H9 (cell line): Measurements from ENCODE around the gene MGMT. TPM values are rescaled to one million over a fixed set of nuclear protein-coding genes. Genes with fewer than 3 reads are reported as not detected.

Source experiments
- DNase-seq: peaks from one replicate; pipeline ENCODE4 v3.0.0-alpha.2; 2017
- H2AFZ ChIP-seq: one replicate; pipeline ENCODE4 v1.6.1; 2013; ENCODE audit warnings: mild to moderate bottlenecking, low read length, control low read depth, moderate library complexity
- H2AK5ac ChIP-seq: 2 replicates; pipeline ENCODE4 v1.6.1; 2013; ENCODE audit warnings: low read length, control low read depth, mixed read lengths; ENCODE audit not compliant: insufficient read length
- H2BK120ac ChIP-seq: one replicate; pipeline ENCODE4 v1.6.1; 2013; ENCODE audit warnings: low read depth, mild to moderate bottlenecking, low read length, control low read depth, inconsistent platforms; ENCODE audit not compliant: poor library complexity, severe bottlenecking
- H2BK12ac ChIP-seq: 2 replicates; pipeline ENCODE4 v1.6.1; 2013; ENCODE audit warnings: low read length, control low read depth, mixed read lengths, low read depth; ENCODE audit not compliant: insufficient read length
- H2BK15ac ChIP-seq: 2 replicates; pipeline ENCODE4 v1.6.1; 2013; ENCODE audit warnings: low read depth, low read length, control low read depth
- H2BK20ac ChIP-seq: one replicate; pipeline ENCODE4 v1.6.1; 2013; ENCODE audit warnings: low read depth, mild to moderate bottlenecking, low read length, control low read depth, inconsistent platforms; ENCODE audit not compliant: poor library complexity, severe bottlenecking
- H2BK5ac ChIP-seq: 2 replicates; pipeline ENCODE4 v1.6.1; 2013; ENCODE audit warnings: low read length, control low read depth, mixed read lengths; ENCODE audit not compliant: insufficient read length
- H3K14ac ChIP-seq: 2 replicates; pipeline ENCODE4 v1.6.1; 2013; ENCODE audit warnings: low read length, control low read depth; ENCODE audit not compliant: insufficient read depth
- H3K18ac ChIP-seq: 2 replicates; pipeline ENCODE4 v1.6.1; 2013; ENCODE audit warnings: low read depth, mild to moderate bottlenecking, mixed read lengths, low read length, control low read depth; ENCODE audit not compliant: insufficient read length
- H3K23ac ChIP-seq: 2 replicates; pipeline ENCODE4 v1.6.1; 2013; ENCODE audit warnings: low read length, control low read depth, mixed read lengths, low read depth; ENCODE audit not compliant: insufficient read length
- H3K23me2 ChIP-seq: 2 replicates; pipeline ENCODE4 v1.6.1; 2013; ENCODE audit warnings: low read depth, mild to moderate bottlenecking, mixed read lengths, low read length, control low read depth; ENCODE audit not compliant: insufficient read length, poor library complexity, severe bottlenecking
- H3K27ac ChIP-seq: 2 replicates; pipeline ENCODE4 v1.5.1; 2013; ENCODE audit warnings: low read length, control low read depth, mixed read lengths, low read depth; ENCODE audit not compliant: insufficient read length
- H3K27me3 ChIP-seq: 2 replicates; pipeline ENCODE4 v1.6.1; 2013; ENCODE audit warnings: low read length, control low read depth, inconsistent platforms; ENCODE audit not compliant: insufficient read depth
- H3K4ac ChIP-seq: 2 replicates; pipeline ENCODE4 v1.6.1; 2013; ENCODE audit warnings: low read depth, mild to moderate bottlenecking, control low read depth, inconsistent platforms, low read length, moderate library complexity
- H3K4me1 ChIP-seq: 2 replicates; pipeline ENCODE4 v1.6.1; 2013; ENCODE audit warnings: low read length, control low read depth, inconsistent platforms; ENCODE audit not compliant: insufficient read depth
- H3K4me2 ChIP-seq: 2 replicates; pipeline ENCODE4 v1.6.1; 2013; ENCODE audit warnings: low read length, control low read depth, mixed read lengths; ENCODE audit not compliant: insufficient read length, insufficient read depth
- H3K56ac ChIP-seq: 2 replicates; pipeline ENCODE4 v1.6.1; 2013; ENCODE audit warnings: low read depth, mild to moderate bottlenecking, mixed read lengths, low read length, control low read depth; ENCODE audit not compliant: insufficient read length
- H3K79me1 ChIP-seq: 2 replicates; pipeline ENCODE4 v1.6.1; 2013; ENCODE audit warnings: low read depth, mild to moderate bottlenecking, moderate library complexity, low read length, control low read depth, inconsistent platforms; ENCODE audit not compliant: insufficient read depth, poor library complexity, severe bottlenecking
- H3K79me2 ChIP-seq: 2 replicates; pipeline ENCODE4 v1.6.1; 2013; ENCODE audit warnings: low read length, control low read depth, inconsistent platforms; ENCODE audit not compliant: insufficient read depth
- H3K9ac ChIP-seq: 2 replicates; pipeline ENCODE4 v1.6.1; 2013; ENCODE audit warnings: low read length, control low read depth, mixed read lengths; ENCODE audit not compliant: insufficient read length; ENCODE audit errors: extremely low read depth
- H3K9me3 ChIP-seq: one replicate; pipeline ENCODE4 v1.6.1; 2013; ENCODE audit warnings: low read depth, low read length, inconsistent platforms; ENCODE audit not compliant: control insufficient read depth
- H3T11ph ChIP-seq: one replicate; pipeline ENCODE4 v1.6.1; 2013; ENCODE audit warnings: mild to moderate bottlenecking, low read length, control low read depth, inconsistent platforms
- H4K20me1 ChIP-seq: one replicate; pipeline ENCODE4 v1.6.1; 2013; ENCODE audit not compliant: control insufficient read depth, insufficient read length, insufficient read depth
- H4K5ac ChIP-seq: 2 replicates; pipeline ENCODE4 v1.6.1; 2013; ENCODE audit warnings: low read depth, mild to moderate bottlenecking, mixed read lengths, low read length, control low read depth; ENCODE audit not compliant: insufficient read length
- H4K8ac ChIP-seq: replicated peaks from 2 replicates; pipeline ENCODE4 v1.6.1; 2013; ENCODE audit warnings: low read length, control low read depth, mixed read lengths, low read depth; ENCODE audit not compliant: insufficient read length
- H4K91ac ChIP-seq: 2 replicates; pipeline ENCODE4 v1.6.1; 2013; ENCODE audit warnings: low read depth, mild to moderate bottlenecking, moderate library complexity, mixed read lengths, low read length, control low read depth; ENCODE audit not compliant: insufficient read length
- H3K27ac Mint-ChIP-seq, 3 experiments: 2 replicates in 2 of 3; 3 replicates in 1 of 3; pipeline ENCODE4 v1.8.0; 2020 to 2021; ENCODE audit warnings: mixed read lengths in 3 of 3, mild to moderate bottlenecking in 1 of 3, moderate library complexity in 1 of 3
- H3K27me3 Mint-ChIP-seq: 2 replicates; pipeline ENCODE4 v1.8.0; 2021; ENCODE audit warnings: low read depth, mild to moderate bottlenecking, moderate library complexity, mixed read lengths
- H3K36me3 Mint-ChIP-seq, 3 experiments: 2 replicates in 2 of 3; 3 replicates in 1 of 3; pipeline ENCODE4 v1.8.0; 2020 to 2021; ENCODE audit warnings: low read depth in 3 of 3, mixed read lengths in 3 of 3; ENCODE audit not compliant: insufficient read depth in 1 of 3
- H3K4me1 Mint-ChIP-seq, 2 experiments: 2 replicates each; pipeline ENCODE4 v1.8.0; 2020; ENCODE audit warnings: mixed read lengths in 2 of 2
- H3K4me3 Mint-ChIP-seq, 2 experiments: 2 replicates in 1 of 2; 3 replicates in 1 of 2; pipeline ENCODE4 v1.8.0; 2020 to 2021; ENCODE audit warnings: mild to moderate bottlenecking in 2 of 2, mixed read lengths in 2 of 2, moderate library complexity in 1 of 2
- H3K9me3 Mint-ChIP-seq, 2 experiments: 2 replicates in 1 of 2; 3 replicates in 1 of 2; pipeline ENCODE4 v1.8.0; 2020; ENCODE audit warnings: mild to moderate bottlenecking in 2 of 2, mixed read lengths in 2 of 2, moderate library complexity in 1 of 2
- CTCF ChIP-seq: fragments of 200-600 bp; sonication (generic); conservative IDR thresholded peaks from 3 replicates; pipeline ENCODE4 v1.8.0; 2021; ENCODE audit warnings: antibody characterized with exemption, mild to moderate bottlenecking
- WGBS: extraction: QIAGEN DNeasy Blood & Tissue Kit; methylation state at CpG from one replicate; pipeline ENCODE4 v1.1.7; 2013; ENCODE audit warnings: missing lambda C conversion rate, low lambda C conversion rate, mixed read lengths; ENCODE audit not compliant: insufficient read length; ENCODE audit errors: extremely low coverage; 5-methylcytosine and 5-hydroxymethylcytosine counted together
- total RNA-seq: library from RNA; stranded (reverse); gene quantifications from 2 replicates; pipeline ENCODE4 v1.2.1, GENCODE V29; 2021

The MGMT gene
- total RNA-seq, 1 experiment from 2014 or later: 18.4 TPM

DNA sequence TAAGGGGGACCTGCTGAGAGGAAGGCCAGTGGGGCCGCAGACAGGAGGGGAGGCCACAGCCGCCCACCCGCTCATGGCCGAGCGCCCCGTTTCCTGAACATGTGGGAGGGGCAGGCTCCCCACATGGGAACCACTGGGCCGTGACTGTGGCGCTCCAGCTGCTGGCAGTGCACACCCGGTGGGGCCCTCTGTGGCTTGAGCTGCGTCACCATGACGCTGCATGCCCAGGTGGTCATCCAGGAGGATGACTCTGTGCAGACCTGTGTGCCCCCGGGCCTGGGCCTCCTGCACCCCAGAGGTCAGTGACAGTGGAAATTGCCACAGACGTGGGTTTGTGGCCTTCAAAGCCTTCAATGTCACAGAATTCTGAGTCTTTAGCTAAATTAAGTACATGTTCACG is 85.1 kb downstream of the MGMT start:
- Histone ChIP-seq H2BK120ac (no peak overlapping the region), H3T11ph (no peak overlapping the region), H3K9me3 (no peaks in the 10 kb centered on the region), H3K4me1 (no peaks in the 10 kb centered on the region), H3K4ac (no peak overlapping the region), H4K8ac (no peak overlapping the region), H2BK5ac (no peak overlapping the region), H3K79me1 (no peaks in the 10 kb centered on the region), H3K23ac (no peak overlapping the region), H3K79me2 (no peaks in the 10 kb centered on the region), H3K4me2 (no peak overlapping the region), H2BK20ac (no peak overlapping the region), H2BK12ac (no peak overlapping the region), H3K18ac (no peak overlapping the region), H4K20me1 (no peaks in the 10 kb centered on the region), H4K91ac (no peak overlapping the region), H3K56ac (no peak overlapping the region), H4K5ac (no peak overlapping the region), H3K9ac (no peak overlapping the region), H3K14ac (no peak overlapping the region), H2AFZ (no peak overlapping the region), H3K27ac (no peak overlapping the region), H3K27me3 (no peaks in the 10 kb centered on the region), H3K23me2 (no peaks in the 10 kb centered on the region), H2BK15ac (no peak overlapping the region), H2AK5ac (no peak overlapping the region)
- 0 out of 7 replicates have a peak overlapping the region, but pooled peaks of 1 of the 3 experiments have one; percentile 21 for H3K27ac Mint-ChIP-seq
- H3K9me3 Mint-ChIP-seq: no peaks in the 10 kb centered on the region
- H3K4me3 Mint-ChIP-seq: no peak overlapping the region
- H3K36me3 Mint-ChIP-seq: no peaks in the 10 kb centered on the region; a peak in 1 of 7 replicates
- WGBS: no CpG with 5 or more reads among the region's 14 CpGs
- TF ChIP-seq CTCF: no peak
- no peak for DNase-seq
- H3K27me3 Mint-ChIP-seq: no peaks in the 10 kb centered on the region
- H3K4me1 Mint-ChIP-seq: peaks cover 0 to 2% of the 10 kb centered on the region in 2 experiments; a peak in 1 of 4 replicates
